ENCODE results near the gene TNXB.
"Not testable (repeated sequence)": the region's sequence is repeated elsewhere in the genome, so short reads cannot be mapped to it uniquely, and the experiment has no call there.

Gene TNXB

DNA sequence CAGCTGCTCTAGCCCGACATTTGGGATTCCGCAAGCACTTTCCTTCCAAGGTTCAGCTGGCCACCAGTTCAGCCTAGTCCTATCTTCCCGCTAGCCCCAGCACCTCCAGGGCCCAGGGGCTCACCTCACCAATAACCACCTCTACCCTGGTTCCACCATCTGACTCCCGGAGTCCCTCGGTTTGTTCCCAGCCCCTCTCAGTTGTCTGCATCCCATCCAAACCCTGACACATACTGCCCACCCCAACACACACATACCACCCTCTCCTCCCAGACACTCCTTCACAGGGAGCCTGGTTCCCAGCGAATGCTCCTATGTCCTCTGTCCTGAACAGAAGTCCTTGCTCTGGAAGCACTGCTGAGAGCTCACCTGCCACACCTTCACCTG, 418 bp downstream of the TNXB start:
- no peak for DNase-seq

DNA sequence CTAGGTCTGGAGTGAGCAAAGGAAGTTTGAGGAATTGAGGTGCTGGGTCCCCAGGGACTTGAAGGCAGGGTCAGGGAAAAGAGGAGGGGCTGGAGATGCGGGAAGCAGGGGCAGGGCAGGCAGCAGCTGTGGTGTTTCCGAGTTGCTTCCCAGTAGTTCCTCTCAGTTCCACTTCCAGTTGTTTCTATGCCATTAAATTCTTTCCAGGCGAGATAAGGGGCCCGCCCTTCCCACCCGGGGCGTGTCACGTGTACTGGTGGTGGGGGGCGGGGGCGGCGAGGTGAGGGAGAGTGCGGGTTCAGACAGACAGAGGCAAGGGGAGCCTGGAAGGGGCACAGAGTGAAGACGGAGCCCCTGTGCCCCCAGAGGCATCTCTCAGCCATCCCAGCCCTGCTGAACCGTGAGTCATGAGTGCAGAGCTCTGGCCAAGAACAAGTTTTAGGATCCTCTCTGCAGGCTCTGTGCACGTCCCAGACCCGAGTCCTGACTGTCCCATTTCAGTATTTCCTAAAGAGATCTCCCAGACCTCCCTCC, 977 bp downstream of the TNXB start:
- no peak for DNase-seq

DNA sequence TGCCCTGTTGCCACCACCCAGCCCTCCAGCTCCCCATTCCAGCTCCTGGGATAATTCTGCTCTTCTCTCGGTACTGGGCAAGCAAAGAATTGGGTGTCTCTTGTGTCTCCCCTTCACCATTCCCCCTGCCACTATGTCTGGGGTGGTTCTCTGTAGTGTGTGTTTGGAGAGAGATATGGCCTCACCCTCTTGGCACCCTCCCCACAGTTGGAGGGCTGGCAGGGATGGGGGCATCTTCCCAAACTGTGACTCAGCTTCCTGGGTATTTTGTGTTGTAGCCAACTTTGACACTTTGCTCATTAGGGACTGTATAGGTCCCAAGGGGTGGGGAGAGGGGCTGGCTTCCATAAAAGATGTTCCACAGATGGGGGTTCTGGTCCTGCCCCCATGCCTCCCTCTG, 1.7 kb downstream of the TNXB start:
- no peak for DNase-seq

DNA sequence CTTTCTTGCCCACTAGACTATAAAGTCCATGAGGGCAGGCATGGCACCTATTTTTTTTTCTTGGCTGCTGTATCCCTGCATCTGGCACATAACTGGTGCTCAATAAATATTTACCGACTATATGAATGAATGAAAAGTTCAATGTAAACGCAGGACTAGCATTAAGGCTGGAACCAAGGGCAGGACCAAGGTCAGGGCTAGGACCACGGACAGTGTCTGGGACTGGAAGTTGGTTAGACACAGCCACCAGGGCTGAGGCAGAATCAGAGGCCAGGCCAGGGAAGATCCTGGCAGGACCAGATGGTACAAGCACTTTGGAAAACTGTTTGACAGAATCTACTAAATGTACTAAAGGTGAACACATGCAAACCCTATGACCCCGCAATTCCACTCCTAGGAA, 3.7 kb downstream of the TNXB start:
- DNase-seq = no peak

DNA sequence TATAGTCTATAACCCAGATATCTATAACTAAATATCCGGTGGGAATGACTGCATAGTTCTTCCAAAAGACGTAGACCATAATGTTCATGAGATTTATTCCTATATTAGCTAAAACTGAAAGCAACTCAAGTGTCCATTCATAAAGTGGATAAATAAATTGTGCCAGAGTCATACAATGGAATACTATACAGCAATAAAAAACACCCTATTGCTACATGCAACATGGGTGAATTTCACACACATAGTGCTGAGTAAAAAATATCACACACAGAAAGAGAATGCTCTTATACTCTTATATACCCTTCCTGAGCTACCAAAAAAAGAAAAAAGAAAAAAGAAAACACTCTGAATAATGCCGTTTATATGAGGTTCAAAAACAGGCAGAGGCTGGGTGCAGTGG, 6.9 kb downstream of the TNXB start:
- no peak for DNase-seq

DNA sequence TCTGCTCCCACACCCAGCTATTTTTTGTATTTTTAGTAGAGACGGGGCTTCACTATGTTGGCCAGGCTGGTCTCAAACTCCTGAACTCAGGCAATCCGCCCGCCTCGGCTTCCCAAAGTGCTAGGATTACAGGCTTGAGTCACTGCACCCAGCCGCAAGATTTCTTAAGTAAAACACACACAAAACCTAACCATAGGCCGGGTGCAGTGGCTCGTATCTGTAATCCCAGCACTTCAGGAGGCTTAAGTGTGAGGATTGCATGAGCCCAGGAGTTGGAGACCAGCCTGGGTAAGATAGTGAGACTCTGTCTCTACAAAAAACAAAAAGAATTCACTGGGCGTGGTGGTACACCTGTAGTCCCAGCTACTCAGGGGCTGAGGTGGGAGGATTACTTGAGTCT, 8.9 kb downstream of the TNXB start:
- DNase-seq = not testable (repeated sequence)

DNA sequence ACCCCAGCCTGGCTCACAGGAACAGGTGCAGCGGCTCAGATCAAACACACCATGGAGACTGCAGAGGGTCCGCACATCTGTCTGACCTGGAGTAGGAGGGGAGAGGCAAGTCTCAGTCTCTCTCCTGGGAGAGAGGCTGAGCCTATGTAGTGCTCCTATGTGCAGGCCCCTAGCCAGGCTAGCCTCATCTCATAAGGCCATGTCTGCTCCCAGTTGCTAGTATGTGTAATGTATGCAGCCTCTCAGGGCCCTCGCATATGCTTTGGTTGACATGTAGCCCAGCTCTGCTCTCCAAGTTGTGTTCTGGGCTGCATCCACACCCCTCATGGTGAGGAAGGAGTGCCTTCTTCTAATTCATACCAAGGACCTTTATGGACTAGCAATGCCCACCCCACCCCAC, 11.8 kb downstream of the TNXB start:
- DNase-seq = no peak

DNA sequence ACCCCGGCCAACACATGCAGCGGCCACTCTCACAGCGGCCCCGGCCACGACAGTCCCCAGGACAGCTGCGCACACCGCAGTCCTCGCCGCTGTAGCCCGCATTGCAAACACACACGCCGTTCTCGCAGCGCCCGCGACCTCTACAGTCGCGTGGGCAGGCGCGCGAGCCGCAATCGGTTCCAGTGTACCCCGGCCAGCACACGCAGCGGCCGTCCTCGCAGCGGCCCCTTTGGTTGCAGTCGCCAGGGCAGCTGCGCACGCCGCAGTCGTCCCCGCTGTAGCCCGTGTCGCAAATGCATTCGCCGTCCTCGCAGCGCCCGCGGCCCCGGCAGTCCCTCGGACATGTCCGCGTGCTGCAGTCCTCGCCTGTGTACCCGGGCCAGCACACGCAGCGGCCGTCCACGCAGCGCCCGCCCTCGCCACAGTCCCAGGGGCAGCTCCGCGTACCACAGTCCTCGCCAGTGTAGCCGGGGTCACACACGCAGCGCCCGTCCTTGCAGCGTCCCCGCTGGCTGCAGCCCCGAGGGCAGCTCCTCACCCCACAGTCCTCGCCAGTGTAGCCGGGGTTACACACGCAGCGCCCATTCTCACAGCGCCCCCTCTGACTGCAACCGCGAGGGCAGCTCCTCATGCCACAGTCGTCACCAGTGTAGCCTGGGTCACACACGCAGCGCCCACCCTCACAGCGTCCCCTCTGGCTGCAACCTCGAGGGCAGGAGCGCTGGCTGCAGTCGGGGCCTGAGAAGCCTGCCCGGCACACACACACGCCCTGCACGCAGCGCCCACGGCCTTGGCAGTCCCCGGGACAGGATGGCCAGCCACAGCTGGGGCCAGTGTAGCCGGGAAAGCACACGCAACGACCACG, 12.5 kb downstream of the TNXB start:
- no peak for DNase-seq

DNA sequence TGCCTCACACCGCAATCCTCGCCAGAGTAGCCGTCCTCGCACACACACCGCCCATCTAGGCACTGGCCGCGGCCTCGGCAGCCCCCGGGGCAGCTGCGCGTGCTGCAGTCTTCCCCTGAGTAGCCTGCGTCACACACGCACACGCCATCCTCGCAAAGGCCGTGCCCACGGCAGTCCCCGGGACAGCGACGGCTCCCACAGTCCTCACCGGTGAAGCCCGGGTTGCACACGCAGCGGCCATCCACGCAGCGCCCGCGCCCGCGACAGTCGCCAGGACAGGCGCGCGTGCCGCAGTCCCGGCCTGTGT, 13.1 kb downstream of the TNXB start:
- DNase-seq = no peak

DNA sequence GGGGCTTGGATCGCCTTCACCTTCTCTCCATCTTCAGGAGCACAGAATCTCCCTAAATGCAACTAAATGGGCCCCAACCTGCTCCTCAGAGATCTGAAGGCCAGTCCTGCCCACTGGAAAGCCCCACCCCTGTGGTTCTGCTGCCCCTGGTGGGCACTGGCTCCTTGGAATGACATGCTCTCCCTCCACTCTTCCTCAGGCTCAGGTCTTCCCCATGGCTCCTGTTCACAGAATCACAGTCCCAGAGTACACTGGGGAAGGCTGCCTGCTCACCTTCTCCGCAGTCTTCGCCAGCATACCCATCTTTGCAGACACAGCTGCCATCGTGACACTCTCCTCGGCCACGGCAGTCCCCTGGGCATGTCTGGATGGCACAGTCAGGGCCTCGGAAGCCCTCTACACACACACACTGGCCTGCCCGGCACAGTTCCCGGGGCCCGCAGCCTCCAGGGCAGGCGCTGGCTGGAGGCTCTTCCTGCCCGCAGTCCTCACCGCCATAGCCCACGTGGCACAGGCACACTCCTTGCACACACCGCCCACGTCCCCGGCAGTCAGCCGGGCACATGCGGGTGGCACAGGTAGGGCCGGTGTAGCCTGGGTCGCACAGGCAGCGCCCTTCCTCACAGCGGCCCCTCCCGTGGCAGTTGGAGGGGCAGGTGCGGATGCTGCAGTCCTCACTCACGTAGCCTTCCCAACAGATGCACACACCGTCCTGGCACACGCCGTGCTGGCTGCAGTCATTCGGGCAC, 13.6 kb downstream of the TNXB start:
- DNase-seq = no peak

DNA sequence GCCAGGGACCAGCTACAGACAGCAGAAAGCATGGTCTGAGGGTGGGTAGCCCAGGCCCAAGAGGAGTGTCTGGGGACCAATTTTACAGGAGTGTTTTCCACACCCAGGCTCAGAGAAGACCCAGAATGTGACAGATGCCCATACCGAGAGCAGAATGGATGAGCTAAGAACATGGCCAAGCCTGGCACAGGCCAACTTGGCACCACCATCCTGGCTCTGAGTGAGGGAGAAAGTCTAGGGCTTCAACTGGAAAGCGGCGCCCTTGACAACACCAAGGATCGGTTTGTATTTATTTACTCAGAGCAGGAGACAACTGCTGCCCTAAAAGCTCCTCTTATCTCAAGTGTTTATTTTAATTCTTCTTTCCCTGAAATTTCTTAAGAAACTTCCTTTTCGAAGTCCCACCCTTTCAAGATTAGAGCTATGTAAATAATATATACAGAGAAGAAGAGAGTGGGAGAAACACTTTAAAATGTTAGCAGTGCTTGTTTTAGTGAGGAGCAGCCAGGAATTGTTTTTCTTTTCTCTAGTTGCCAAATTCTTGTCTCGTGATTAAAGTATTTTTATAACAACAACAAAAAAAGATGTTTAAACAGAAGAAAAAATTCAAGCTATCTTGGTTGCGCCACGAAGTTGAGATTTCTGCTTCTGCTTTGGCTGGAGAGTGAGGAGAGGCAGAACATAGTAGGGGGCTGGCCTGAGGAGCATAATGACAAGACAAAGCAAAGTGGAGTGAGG, 16.2 kb downstream of the TNXB start:
- no peak for DNase-seq

DNA sequence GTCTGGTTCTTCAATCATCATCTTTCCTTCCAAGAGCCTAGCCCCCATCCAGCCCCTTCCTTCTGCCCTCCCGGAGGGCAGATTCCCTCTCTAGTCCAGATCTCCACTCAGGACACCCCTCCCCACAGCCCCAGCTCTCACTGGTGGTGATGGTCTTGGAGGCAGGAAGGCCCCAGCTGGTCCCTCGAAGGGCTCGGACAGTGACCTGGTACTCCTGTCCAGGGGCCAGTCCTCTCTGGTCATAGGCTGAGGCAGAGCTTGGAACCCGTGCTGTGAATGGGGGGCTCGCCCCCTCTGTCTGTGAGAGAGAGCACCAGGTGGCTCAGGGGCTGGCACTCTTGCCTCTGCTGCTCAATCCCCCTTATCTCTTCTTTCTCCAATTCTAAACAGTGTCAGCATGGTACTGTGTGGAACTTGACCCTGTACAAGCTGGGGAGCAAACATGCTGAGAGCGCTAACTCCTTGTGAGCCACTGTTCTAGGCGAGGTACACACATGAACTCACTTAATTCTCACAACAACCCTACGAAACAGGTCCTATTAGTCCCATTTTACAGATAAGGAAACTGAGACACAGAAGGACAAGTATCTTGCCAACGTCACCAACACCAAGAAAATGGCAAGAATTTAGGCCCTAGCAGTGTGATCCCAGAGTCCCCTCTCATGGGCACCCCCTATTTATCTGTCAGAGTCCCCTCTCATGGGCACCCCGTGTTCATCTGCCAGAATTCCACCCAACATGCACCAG, 19.9 kb downstream of the TNXB start:
- DNase-seq = no peak

DNA sequence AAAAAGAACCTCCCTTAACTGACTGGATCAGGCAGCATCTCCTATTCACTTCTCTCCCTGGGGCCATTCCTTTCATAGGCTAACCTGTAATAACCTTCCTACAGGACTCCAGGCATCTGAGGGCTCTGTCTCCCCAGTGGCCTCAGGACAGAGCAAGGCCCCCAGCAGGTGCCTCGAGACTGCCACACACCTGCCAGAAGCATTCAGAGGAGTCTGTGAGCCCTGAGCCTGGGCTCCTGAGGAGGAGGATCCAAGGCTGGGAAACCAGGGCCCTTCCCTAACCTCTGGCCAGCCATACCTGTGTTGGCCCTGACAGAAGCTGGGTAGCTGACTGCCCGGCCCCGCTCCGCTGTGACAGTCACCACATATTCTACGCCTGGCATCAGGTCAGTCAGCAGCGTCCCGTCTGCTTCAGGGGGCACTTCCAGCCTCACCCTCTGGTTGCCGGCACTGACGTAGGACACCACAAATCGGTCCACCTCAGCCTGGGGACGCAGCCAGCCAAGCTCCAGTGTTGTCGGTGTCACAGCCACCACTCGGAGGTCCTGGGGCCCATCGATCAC, 20.6 kb downstream of the TNXB start:
- DNase-seq = no peak

DNA sequence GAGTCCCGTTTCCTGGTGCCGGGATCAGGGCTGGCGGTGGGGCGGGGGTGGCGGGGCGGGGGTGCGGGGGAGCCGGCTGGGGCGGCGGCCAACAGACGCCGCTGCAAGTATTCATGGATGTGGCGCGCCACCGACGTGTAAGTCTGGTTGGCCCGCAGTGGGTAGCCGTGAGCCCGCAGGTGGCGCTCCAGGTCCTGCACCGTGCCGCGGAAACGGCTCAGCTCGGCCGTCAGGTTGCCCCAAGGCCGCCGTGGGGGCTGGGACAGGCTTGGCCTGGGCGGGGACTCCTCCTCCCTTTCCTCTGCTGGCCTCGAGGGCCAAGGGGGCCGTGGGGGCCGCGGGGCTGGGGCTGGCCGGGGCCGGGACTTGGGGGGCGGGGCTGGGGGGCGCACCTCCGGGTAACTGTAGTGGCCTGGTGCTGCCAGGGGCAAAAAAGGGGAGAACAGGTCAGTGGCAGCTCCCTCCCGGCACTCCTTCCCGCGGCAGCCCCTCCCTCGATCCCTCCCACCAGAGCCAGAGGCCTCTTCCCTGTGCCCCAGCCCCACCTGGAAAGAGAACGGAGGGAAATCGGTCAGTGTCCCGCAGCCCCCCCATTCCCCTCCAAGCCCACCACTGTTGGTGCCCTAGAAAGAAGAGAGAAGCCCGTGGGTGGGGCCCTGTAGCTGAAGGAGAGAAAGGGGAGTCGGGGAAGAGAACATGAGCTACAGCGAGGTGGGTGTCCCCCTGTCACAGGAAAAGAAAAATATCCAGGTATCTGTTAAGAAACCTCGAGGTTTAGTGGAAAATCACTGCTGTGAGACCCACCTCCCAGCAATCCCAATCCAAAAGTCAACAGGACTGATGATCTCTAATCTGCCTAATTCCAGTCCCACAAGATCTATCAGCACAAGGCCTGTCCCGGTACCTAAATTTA, 21.3 kb downstream of the TNXB start:
- peak; percentile 88 for DNase-seq

DNA sequence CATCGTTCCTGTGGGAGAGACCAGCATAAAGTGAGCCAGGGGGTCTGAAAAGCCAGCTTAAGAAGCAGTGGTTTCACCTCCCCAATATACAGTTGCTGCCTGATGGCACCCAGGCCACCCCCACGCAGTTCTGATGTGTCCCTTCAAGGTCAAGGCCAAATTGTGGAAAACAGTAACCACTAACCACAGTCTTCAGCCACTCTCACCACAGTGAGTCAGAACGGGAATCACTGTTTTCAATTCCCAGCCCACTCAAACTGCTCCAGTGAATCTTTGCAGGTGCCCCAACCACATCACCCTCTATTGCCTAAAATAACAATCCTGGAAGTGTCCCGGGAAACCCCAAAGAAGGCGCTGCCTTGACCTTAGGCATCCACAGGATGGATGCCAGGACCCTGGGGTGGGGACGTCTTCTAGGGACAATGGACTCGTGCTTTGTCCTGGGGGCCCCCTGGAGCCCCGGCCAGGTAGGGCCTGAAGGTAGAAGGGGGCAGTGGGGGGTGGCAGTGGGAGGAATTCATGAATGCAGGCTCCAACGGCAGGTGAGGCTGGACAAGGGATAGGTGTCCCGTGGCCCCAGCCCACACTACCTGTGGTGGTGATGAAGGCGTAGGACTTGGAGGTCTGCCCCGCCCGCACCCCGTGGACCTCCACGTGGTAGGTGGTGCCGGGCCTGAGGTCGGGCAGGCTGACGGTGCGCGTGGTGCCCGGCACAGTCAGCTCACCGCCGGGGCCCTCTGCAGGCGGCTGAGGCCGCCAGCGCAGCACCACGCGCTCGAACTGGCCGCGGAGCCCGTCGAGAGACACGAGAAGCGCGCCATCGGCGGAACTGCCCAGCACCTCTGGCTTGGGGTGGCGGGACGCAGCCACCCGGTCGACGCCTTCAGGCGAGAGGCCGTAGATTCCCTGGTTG, 22.2 kb downstream of the TNXB start:
- DNase-seq = peak; percentile 51

DNA sequence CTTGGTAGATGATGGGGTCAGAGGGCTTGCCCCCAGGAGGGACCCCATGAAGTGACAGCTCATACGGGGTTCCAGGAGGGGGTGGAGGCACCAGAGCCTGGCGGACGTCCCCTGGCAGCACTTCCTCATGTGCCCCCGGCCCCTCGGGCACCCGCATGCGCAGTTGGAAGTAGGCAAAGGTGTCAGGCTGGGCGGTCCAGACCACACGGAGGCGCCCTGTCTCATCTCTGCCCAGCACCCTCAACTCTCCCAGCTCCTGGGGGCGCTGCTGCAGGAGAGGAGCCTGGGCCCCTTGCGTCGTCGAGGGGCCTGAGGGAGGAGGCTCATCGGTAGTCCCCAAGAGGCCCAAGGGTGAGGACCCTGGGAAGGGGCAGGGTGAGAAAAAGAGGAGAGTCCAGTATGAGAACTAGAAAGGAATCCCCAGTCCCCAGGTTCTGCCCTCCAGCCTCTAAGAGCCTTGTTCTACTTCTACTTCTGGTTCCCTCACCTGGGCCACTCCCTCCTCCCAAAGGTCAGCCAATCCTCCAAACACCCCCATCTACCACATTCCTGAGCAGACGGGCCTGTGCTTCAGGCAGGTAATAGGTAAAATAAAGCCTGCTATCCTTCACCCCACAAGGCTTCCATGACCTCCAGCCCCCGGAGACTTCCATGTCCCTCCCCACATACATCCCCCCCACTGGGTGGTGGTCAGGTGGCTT, 23.2 kb downstream of the TNXB start:
- DNase-seq = no peak

DNA sequence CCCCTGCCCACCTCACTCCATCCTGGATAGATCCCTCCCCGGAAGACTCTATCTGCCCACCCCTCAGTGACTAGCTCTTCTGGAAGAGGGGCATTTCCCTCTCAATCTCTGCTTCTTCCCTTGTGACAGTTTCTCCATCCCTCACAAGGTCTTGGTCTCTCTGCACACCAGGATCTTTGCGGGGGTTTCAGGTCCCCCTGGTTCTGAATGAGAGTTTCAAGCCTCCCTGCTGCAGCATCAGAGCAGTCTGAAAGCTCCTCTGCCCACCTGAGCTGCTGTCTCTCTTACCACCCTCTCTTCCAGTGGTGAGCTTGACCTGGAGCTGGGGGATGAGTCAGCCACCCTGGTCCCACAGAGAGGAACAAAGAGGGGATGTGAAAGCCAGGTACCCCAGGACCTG, 24.4 kb downstream of the TNXB start:
- no peak for DNase-seq

DNA sequence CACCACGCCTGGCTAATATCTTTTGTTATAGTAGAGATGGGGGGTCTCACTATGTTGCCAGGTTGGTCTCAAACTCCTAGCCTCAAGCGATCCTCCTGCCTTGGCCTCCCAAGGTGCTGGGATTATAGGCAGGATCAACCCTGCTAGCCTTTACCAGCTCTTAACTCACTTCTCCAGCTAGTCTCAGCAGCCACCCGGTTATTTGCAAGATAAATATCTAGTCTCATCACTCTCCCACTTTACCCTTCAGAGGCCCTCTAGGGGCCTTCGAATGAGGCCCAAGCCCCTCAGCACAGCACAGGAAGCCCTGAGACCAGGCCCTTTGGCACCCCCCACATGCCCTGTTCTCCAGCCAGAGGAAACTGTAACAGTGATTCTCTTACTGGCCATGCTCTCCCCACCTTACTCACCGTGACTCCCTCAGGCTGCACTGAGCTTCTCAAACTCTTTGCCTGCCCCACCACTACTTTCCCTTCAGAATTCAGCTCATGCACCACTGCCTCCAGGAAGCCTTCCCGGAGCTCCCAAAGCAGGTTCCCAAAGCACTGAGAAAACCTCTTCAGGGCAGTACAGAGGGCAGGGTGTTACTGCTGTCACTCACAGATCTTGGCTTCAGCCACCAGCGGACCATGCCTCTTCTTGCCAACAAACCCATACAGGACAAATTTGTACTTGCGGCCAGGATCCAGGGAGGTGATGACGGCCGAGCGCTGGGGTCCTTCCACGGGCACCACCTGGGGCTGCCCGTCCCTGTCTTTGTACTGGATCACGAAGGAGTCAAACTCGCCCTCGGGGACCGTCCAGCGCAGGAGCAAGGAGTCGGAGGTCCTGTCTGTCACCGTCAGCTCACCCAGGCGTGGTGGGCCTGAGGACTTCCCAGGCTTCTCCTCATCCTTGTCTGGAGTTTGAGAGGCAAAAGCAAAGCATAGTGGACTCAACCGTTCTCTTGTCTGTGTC, 25.0 kb downstream of the TNXB start:
- no peak for DNase-seq

Measured in activated CD4-positive, alpha-beta T cell treated with anti-CD3 and anti-CD28 coated beads for 48 hours (primary cell).